Fibroblast of gingiva (primary cell): ENCODE results near the gene EFCAB12.
"Not testable (repeated sequence)": the region's sequence is repeated elsewhere in the genome, so short reads cannot be mapped to it uniquely, and the experiment has no call there.

Experiments
- DNase-seq: peaks from one replicate; pipeline ENCODE4 v3.0.0-alpha.2; 2011; ENCODE audit warnings: low read depth

Gene EFCAB12

GRCh38 chr3:129365296-129366136, 62.9 kb downstream of the EFCAB12 start:
- DNase-seq = no peak

- not testable (repeated sequence) for DNase-seq
Measured at GRCh38 chr3:129364811-129365210, 63.6 kb downstream of the EFCAB12 start.

GRCh38 chr3:129363356-129363755, 65.1 kb downstream of the EFCAB12 start:
- DNase-seq = not testable (repeated sequence)

GRCh38 chr3:129360705-129361460, 67.6 kb downstream of the EFCAB12 start:
- DNase-seq = no peak

- DNase-seq = no peak
Measured at GRCh38 chr3:129360171-129360611, 68.2 kb downstream of the EFCAB12 start.

- no peak for DNase-seq
Measured at GRCh38 chr3:129358772-129359371, 69.6 kb downstream of the EFCAB12 start.

GRCh38 chr3:129358177-129358771, 70.2 kb downstream of the EFCAB12 start:
- DNase-seq = no peak

GRCh38 chr3:129357616-129358015, 70.8 kb downstream of the EFCAB12 start:
- DNase-seq = no peak

- no peak for DNase-seq
Measured at GRCh38 chr3:129356756-129357425, 71.5 kb downstream of the EFCAB12 start.

- DNase-seq = no peak
Measured at GRCh38 chr3:129353589-129353941, 74.9 kb downstream of the EFCAB12 start.

- no peak for DNase-seq
Measured at GRCh38 chr3:129352650-129353588, 75.5 kb downstream of the EFCAB12 start.

GRCh38 chr3:129352045-129352444, 76.4 kb downstream of the EFCAB12 start:
- no peak for DNase-seq
